PFSK-1 (cell line): ENCODE data around the gene PSME2.

ENCODE experiments used
- FOXP2 ChIP-seq: optimal IDR thresholded peaks from 2 replicates; pipeline ENCODE3; 2011; ENCODE audit warnings: borderline replicate concordance, control low read depth, inconsistent platforms; ENCODE audit not compliant: insufficient read depth; ENCODE audit errors: extremely low read length, extremely low read depth
- POLR2AphosphoS5 ChIP-seq: IDR thresholded peaks from 2 replicates; pipeline ENCODE4 v1.6.1; 2012; ENCODE audit warnings: low read depth, mild to moderate bottlenecking, control low read depth, low read length, moderate library complexity
- SIN3A ChIP-seq: IDR thresholded peaks from 2 replicates; pipeline ENCODE4 v1.6.1; 2012; ENCODE audit warnings: mild to moderate bottlenecking, low read length, moderate library complexity, borderline replicate concordance; ENCODE audit not compliant: insufficient read depth
- TAF1 ChIP-seq: IDR thresholded peaks from 2 replicates; pipeline ENCODE4 v1.6.1; 2012; ENCODE audit warnings: low read length, control low read depth, borderline replicate concordance; ENCODE audit not compliant: insufficient read depth
- TF ChIP-seq, protein P1 (sequence below), 2 experiments: IDR thresholded peaks; 2 replicates each; pipeline versions ENCODE4 v1.6.1 to v1.8.0; 2011 to 2012; ENCODE audit warnings: low read depth in 2 of 2, low read length in 2 of 2, control low read depth in 1 of 2, inconsistent platforms in 1 of 2, mild to moderate bottlenecking in 1 of 2, moderate library complexity in 1 of 2; ENCODE audit not compliant: insufficient read depth in 1 of 2

The PSME2 gene

DNA sequence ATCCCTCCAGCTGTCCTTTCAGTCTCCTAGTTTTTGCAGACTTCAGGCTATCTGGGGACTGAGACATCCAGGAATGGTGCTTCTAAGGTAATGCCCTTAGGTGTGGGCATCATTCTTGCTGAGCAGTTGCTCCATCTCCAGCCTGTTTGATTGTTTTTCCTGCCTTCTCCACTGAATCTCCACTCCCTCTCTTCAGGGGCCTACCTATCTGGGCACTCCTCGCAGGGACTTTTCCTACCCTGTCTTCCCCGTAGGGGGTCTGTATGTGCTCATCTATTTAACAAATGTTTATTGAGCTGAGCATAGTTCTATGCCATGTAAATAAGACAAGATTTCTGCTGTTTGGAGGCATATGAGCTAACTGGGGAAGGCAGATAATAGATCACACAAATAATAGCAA lies 13.4 kb downstream of the PSME2 start:
- no peak for TF ChIP-seq POLR2AphosphoS5
- TF ChIP-seq FOXP2 = no peak
- no peak for TF ChIP-seq TAF1
- TF ChIP-seq, protein P1, sequence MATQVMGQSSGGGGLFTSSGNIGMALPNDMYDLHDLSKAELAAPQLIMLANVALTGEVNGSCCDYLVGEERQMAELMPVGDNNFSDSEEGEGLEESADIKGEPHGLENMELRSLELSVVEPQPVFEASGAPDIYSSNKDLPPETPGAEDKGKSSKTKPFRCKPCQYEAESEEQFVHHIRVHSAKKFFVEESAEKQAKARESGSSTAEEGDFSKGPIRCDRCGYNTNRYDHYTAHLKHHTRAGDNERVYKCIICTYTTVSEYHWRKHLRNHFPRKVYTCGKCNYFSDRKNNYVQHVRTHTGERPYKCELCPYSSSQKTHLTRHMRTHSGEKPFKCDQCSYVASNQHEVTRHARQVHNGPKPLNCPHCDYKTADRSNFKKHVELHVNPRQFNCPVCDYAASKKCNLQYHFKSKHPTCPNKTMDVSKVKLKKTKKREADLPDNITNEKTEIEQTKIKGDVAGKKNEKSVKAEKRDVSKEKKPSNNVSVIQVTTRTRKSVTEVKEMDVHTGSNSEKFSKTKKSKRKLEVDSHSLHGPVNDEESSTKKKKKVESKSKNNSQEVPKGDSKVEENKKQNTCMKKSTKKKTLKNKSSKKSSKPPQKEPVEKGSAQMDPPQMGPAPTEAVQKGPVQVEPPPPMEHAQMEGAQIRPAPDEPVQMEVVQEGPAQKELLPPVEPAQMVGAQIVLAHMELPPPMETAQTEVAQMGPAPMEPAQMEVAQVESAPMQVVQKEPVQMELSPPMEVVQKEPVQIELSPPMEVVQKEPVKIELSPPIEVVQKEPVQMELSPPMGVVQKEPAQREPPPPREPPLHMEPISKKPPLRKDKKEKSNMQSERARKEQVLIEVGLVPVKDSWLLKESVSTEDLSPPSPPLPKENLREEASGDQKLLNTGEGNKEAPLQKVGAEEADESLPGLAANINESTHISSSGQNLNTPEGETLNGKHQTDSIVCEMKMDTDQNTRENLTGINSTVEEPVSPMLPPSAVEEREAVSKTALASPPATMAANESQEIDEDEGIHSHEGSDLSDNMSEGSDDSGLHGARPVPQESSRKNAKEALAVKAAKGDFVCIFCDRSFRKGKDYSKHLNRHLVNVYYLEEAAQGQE (IDR thresholded peaks at IDR 0.05; ENCODE audit: insufficient read depth in 1 of 2, low read depth in 2 of 2, low read length in 2 of 2) = no peak
- no peak for TF ChIP-seq SIN3A

DNA sequence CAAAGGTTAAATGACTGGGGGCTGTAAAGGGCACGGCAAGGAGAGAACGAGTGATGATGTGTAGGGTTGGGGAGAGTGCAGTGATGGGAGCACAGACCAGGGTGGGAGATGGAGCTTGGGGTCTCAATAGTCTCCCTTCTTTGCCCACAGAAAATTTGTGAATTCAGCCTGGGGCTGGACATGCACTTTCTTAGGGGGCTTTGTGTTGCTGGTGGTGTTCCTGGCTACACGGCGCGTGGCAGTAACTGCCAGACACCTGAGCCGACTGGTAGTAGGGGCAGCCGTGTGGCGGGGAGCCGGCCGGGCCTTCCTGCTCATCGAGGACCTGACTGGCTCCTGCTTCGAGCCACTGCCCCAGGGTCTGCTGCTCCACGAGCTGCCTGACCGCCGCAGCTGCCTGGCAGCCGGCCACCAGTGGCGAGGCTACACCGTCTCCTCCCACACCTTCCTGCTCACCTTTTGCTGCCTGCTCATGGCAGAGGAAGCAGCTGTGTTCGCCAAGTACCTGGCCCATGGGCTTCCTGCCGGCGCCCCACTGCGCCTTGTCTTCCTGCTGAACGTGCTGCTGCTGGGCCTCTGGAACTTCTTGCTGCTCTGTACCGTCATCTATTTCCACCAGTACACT lies 14.2 kb downstream of the PSME2 start:
- TF ChIP-seq TAF1 (no peak), POLR2AphosphoS5 (no peak), FOXP2 (no peak), SIN3A (no peak)

DNA sequence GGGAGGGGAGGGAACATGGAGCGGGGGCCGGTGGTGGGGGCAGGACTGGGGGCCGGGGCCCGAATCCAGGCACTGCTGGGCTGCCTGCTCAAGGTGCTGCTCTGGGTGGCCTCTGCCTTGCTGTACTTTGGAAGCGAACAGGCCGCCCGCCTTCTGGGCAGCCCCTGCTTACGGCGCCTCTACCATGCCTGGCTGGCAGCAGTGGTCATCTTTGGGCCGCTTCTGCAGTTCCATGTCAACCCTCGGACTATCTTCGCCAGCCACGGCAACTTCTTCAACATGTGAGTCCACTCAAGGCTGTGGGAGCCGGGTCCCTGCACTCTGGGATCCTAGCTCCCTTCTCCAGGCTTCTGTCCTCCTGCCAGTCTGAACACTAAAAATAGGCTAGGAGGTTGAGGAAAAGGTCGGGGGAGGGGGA lies 14.9 kb downstream of the PSME2 start:
- TF ChIP-seq SIN3A = no peak
- no peak for TF ChIP-seq TAF1
- no peak for TF ChIP-seq FOXP2
- no peak for TF ChIP-seq POLR2AphosphoS5
- TF ChIP-seq, protein P1 (IDR thresholded peaks at IDR 0.05; ENCODE audit: insufficient read depth in 1 of 2, low read depth in 2 of 2, low read length in 2 of 2) = no peak

GRCh38 chr14:24130717-24131548 lies 15.5 kb downstream of the PSME2 start:
- TF ChIP-seq, protein P1 (IDR thresholded peaks at IDR 0.05; ENCODE audit: insufficient read depth in 1 of 2, low read depth in 2 of 2, low read length in 2 of 2) = no peak
- no peak for TF ChIP-seq FOXP2
- no peak for TF ChIP-seq POLR2AphosphoS5
- no peak for TF ChIP-seq SIN3A
- TF ChIP-seq TAF1 = no peak

DNA sequence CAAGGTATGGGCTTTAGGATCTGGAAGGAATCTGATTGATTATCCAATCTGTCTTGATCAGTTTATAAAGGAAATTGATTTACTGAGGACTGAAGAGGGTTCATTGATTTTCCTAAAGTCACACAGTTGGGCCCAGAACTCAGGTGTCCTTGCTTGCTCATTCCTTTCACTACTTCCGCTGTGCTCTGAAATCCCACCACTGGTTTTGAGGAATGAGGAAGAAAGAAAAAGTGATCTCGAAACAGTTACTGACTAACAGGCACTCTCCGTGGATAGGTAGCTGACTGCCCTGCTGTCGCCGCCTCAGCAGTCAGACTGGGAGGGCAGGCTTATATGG lies 16.1 kb downstream of the PSME2 start, which contains the start of gene FITM1:
FITM1 (plus strand) TSS at position 280 of the 337 bp plus-strand sequence. CDS start 905 bp downstream, outside the sequence.
- TF ChIP-seq, protein P1 (IDR thresholded peaks at IDR 0.05; ENCODE audit: insufficient read depth in 1 of 2, low read depth in 2 of 2, low read length in 2 of 2) = no peak
- TF ChIP-seq POLR2AphosphoS5 (no peak), TAF1 (no peak), FOXP2 (no peak), SIN3A (no peak)
